GM12878 (cell line): ENCODE measurements around the gene ARHGAP6.

Experiments used
- CHD2 ChIP-seq: IDR thresholded peaks from 2 replicates; pipeline ENCODE4 v1.6.1; 2011; ENCODE audit warnings: low read depth, low read length, improper control_type of control experiment, borderline replicate concordance
- E2F4 ChIP-seq: IDR thresholded peaks from 2 replicates; pipeline ENCODE4 v1.6.1; 2012; ENCODE audit warnings: low read depth, low read length, improper control_type of control experiment
- HCFC1 ChIP-seq: fragments of 150-350 bp; IDR thresholded peaks from 2 replicates; pipeline ENCODE4 v1.6.1; 2014; ENCODE audit warnings: low read length
- RAD21 ChIP-seq: IDR thresholded peaks from 2 replicates; pipeline ENCODE4 v1.6.1; 2011; ENCODE audit warnings: mild to moderate bottlenecking, low read depth, low read length, moderate library complexity; ENCODE audit not compliant: insufficient read depth
- SRF ChIP-seq, 2 experiments: IDR thresholded peaks; 2 replicates each; pipeline ENCODE4 v1.6.1; 2011; ENCODE audit warnings: low read depth in 2 of 2, low read length in 2 of 2, mild to moderate bottlenecking in 1 of 2, moderate library complexity in 1 of 2
- TCF3 ChIP-seq: IDR thresholded peaks from 2 replicates; pipeline ENCODE4 v1.6.1; 2012; ENCODE audit warnings: low read depth, mild to moderate bottlenecking, low read length, borderline replicate concordance; ENCODE audit not compliant: insufficient read depth
- ZBTB33 ChIP-seq: fragments of 450-650 bp; IDR thresholded peaks from 2 replicates; pipeline ENCODE4 v1.6.1; 2017; ENCODE audit warnings: mild to moderate bottlenecking

GRCh38 chrX:11267425-11267824, 398.3 kb downstream of the ARHGAP6 start:
- TF ChIP-seq HCFC1 (no peak), CHD2 (no peak), RAD21 (no peak), SRF (IDR thresholded peaks at IDR 0.05; ENCODE audit: low read depth in 2 of 2, low read length in 2 of 2) (no peak), ZBTB33 (no peak), TCF3 (no peak), E2F4 (no peak)
